CD4-positive, alpha-beta memory T cell (primary cell): ENCODE data around the gene SYT8. TPM values are rescaled to one million over a fixed set of nuclear protein-coding genes. Genes with fewer than 3 reads are reported as not detected.
A peak's percentile ranks its signal among the peaks of the same experiment; 100 is the strongest.
"Not testable (repeated sequence)": the region's sequence is repeated elsewhere in the genome, so short reads cannot be mapped to it uniquely, and the experiment has no call there.

Source experiments
- CTCF ChIA-PET: fragments of 350-600 bp; sonication (Branson Sonifier 250); formaldehyde crosslinking; loops from one replicate; lab custom pipeline; 2021; ENCODE audit warnings: inconsistent platforms; ENCODE audit not compliant: partially characterized antibody; lab: Charles Lee
- POLR2A ChIA-PET: fragments of 350-600 bp; sonication (Branson Sonifier 250); formaldehyde crosslinking; loops from one replicate; lab custom pipeline; 2021; ENCODE audit not compliant: partially characterized antibody; lab: Charles Lee
- DNase-seq, 5 donors: peaks; one replicate each; pipeline versions ENCODE4 v3.0.0 to v3.0.0-alpha.2; 2020 to 2022; ENCODE audit warnings: mixed read lengths in 1 of 5
- H3K27ac ChIP-seq: one replicate; pipeline ENCODE4 v1.7.0; 2013; ENCODE audit warnings: low read depth, low read length
- H3K27me3 ChIP-seq: 2 replicates; pipeline ENCODE4 v1.7.0; 2013; ENCODE audit warnings: mild to moderate bottlenecking, low read length, moderate library complexity; ENCODE audit not compliant: insufficient read depth
- H3K36me3 ChIP-seq: 2 replicates; pipeline ENCODE4 v1.7.0; 2013; ENCODE audit warnings: mild to moderate bottlenecking, low read length, moderate library complexity; ENCODE audit not compliant: insufficient read depth
- H3K4me1 ChIP-seq: 2 replicates; pipeline ENCODE4 v1.7.0; 2013; ENCODE audit warnings: mild to moderate bottlenecking, low read length, moderate library complexity; ENCODE audit not compliant: insufficient read depth
- H3K4me3 ChIP-seq, 2 donors: one replicate each; pipeline ENCODE4 v1.7.0; 2013; ENCODE audit warnings: low read length in 2 of 2, mild to moderate bottlenecking in 1 of 2
- H3K9me3 ChIP-seq, 2 donors: one replicate each; pipeline ENCODE4 v1.7.0; 2013; ENCODE audit warnings: low read length in 2 of 2, control low read depth in 1 of 2; ENCODE audit not compliant: control insufficient read depth in 1 of 2
- H3K27ac Mint-ChIP-seq, 7 donors: one replicate each; pipeline ENCODE4 v1.8.0; 2020 to 2021; ENCODE audit warnings: mixed read lengths in 7 of 7, mild to moderate bottlenecking in 6 of 7, inconsistent platforms in 3 of 7, moderate library complexity in 3 of 7
- H3K27me3 Mint-ChIP-seq, 2 donors: one replicate each; pipeline ENCODE4 v1.8.0; 2020 to 2021; ENCODE audit warnings: mixed read lengths in 2 of 2
- H3K36me3 Mint-ChIP-seq, 2 donors: one replicate each; pipeline ENCODE4 v1.8.0; 2020 to 2021; ENCODE audit warnings: mixed read lengths in 2 of 2, inconsistent platforms in 1 of 2, mild to moderate bottlenecking in 1 of 2
- H3K4me1 Mint-ChIP-seq, 4 donors: one replicate each; pipeline ENCODE4 v1.8.0; 2020 to 2021; ENCODE audit warnings: mixed read lengths in 4 of 4, mild to moderate bottlenecking in 1 of 4
- H3K4me3 Mint-ChIP-seq, 8 donors: one replicate each; pipeline ENCODE4 v1.8.0; 2020 to 2021; ENCODE audit warnings: mixed read lengths in 8 of 8, mild to moderate bottlenecking in 7 of 8, moderate library complexity in 6 of 8, inconsistent platforms in 3 of 8
- H3K9me3 Mint-ChIP-seq, 8 donors: one replicate each; pipeline ENCODE4 v1.8.0; 2020 to 2021; ENCODE audit warnings: mixed read lengths in 8 of 8, mild to moderate bottlenecking in 5 of 8, inconsistent platforms in 3 of 8, moderate library complexity in 1 of 8
- intact Hi-C: fragments of 100-400 bp; cut with micrococcal nuclease; formaldehyde crosslinking; loops from one replicate; pipeline ENCODE4 v1.15.1; 2023
- polyA plus RNA-seq, 2 donors: library from polyadenylated mRNA; unstranded; fragments of 300-500 nt; fragmentation: Illumina TruSeq; gene quantifications; one replicate each; pipeline ENCODE4 v1.2.3, GENCODE V29; 2021
- total RNA-seq, 2 experiments: library from RNA; stranded (reverse); gene quantifications; one replicate each; pipeline ENCODE4 v1.2.3, GENCODE V29; 2021

SYT8 gene
- total and polyA plus RNA-seq, 4 experiments from 2014 or later = not detected

- Mint-ChIP-seq H3K27ac (peak overlapping the region; percentile 84 to 97 (median 91)), H3K4me1 (peaks cover 30 to 74% (median 54%) of the 10 kb centered on the region in 4 donors), H3K4me3 (peak overlapping the region; percentile 72 to 91 (median 82)), H3K36me3 (peaks cover 0 to 15% of the 10 kb centered on the region in 2 donors), H3K27me3 (no peaks in the 10 kb centered on the region), H3K9me3 (peaks cover 0 to 1% (median 0%) of the 10 kb centered on the region in 8 donors)
- POLR2A ChIA-PET = interaction anchor here (0.7 to 7.0 kb wide), 7 partner anchors 11 to 47 kb away, joined by 3 to 139 read pairs (median 8); partner anchors contain the start of genes LSP1 and PRR33
- no peaks in the 10 kb centered on the region for H3K27me3 ChIP-seq
- H3K36me3 ChIP-seq = no peaks in the 10 kb centered on the region
- DNase-seq = peak; percentile 55 to 75 (median 65)
- CTCF ChIA-PET = interaction anchor here (1.1 to 2.3 kb wide), 4 partner anchors 12 to 180 kb away, joined by 3 to 10 read pairs (median 3); no protein-coding TSS in a partner anchor
- H3K27ac ChIP-seq = peak overlapping the region; percentile 28
- H3K4me1 ChIP-seq = peaks cover 65% of the 10 kb centered on the region
- no peak overlapping the region for H3K4me3 ChIP-seq
- H3K9me3 ChIP-seq = no peaks in the 10 kb centered on the region
- intact Hi-C loops = loop anchor here (1.0 kb wide), 1 partner anchor 19 kb away; no protein-coding TSS in a partner anchor
Measured at GRCh38 chr11:1870721-1871466, 36.1 kb downstream of the SYT8 start.

GRCh38 chr11:1871531-1871930 lies 36.7 kb downstream of the SYT8 start:
- ChIA-PET POLR2A (interaction anchor here (7.0 kb wide), 1 partner anchor 18 kb away, joined by 139 read pairs; the partner anchor contains the start of gene LSP1), CTCF (no interaction called here)
- Mint-ChIP-seq H3K4me1 (peaks cover 30 to 67% (median 50%) of the 10 kb centered on the region in 4 donors), H3K9me3 (peaks cover 0 to 1% (median 0%) of the 10 kb centered on the region in 8 donors), H3K4me3 (peak overlapping the region in 3 of 8 donors; percentile 9 to 29 (median 21)), H3K36me3 (peaks cover 0 to 14% of the 10 kb centered on the region in 2 donors), H3K27me3 (no peaks in the 10 kb centered on the region), H3K27ac (peak overlapping the region in 5 of 7 donors; percentile 66 to 85 (median 83))
- no peaks in the 10 kb centered on the region for H3K9me3 ChIP-seq
- H3K27me3 ChIP-seq = no peaks in the 10 kb centered on the region
- no peak overlapping the region for H3K4me3 ChIP-seq
- DNase-seq = peak in 1 of 5 donors; percentile 33
- peaks cover 59% of the 10 kb centered on the region for H3K4me1 ChIP-seq
- intact Hi-C loops = loop anchor here (1.0 kb wide), 1 partner anchor 19 kb away; no protein-coding TSS in a partner anchor
- H3K27ac ChIP-seq = peak overlapping the region; percentile 28
- H3K36me3 ChIP-seq = no peaks in the 10 kb centered on the region

GRCh38 chr11:1872267-1872985 lies 37.6 kb downstream of the SYT8 start:
- Histone ChIP-seq H3K4me3 (no peak overlapping the region), H3K27me3 (no peaks in the 10 kb centered on the region), H3K36me3 (no peaks in the 10 kb centered on the region), H3K4me1 (peaks cover 52% of the 10 kb centered on the region), H3K27ac (no peak overlapping the region), H3K9me3 (no peaks in the 10 kb centered on the region)
- H3K9me3 Mint-ChIP-seq = peaks cover 0 to 1% (median 0%) of the 10 kb centered on the region in 8 donors
- H3K4me1 Mint-ChIP-seq = peaks cover 29 to 62% (median 46%) of the 10 kb centered on the region in 4 donors
- H3K36me3 Mint-ChIP-seq = peaks cover 0 to 13% of the 10 kb centered on the region in 2 donors
- DNase-seq = peak in 1 of 5 donors; percentile 27
- H3K27ac Mint-ChIP-seq = peak overlapping the region in 6 of 7 donors; percentile 42 to 84 (median 78)
- H3K4me3 Mint-ChIP-seq = peak overlapping the region in 3 of 8 donors; percentile 26 to 30 (median 29)
- ChIA-PET POLR2A (interaction anchor here (12.3 kb wide), 1 partner anchor 21 kb away, joined by 189 read pairs; the partner anchor contains the start of gene LSP1), CTCF (no interaction called here)
- no peaks in the 10 kb centered on the region for H3K27me3 Mint-ChIP-seq
- intact Hi-C loops = no loop called here

GRCh38 chr11:1873048-1873812 lies 38.4 kb downstream of the SYT8 start:
- no peaks in the 10 kb centered on the region for H3K27me3 ChIP-seq
- peaks cover 0 to 1% (median 0%) of the 10 kb centered on the region in 8 donors for H3K9me3 Mint-ChIP-seq
- peaks cover 29 to 58% (median 44%) of the 10 kb centered on the region in 4 donors for H3K4me1 Mint-ChIP-seq
- H3K4me1 ChIP-seq = peaks cover 45% of the 10 kb centered on the region
- ChIA-PET POLR2A (interaction anchor here (12.3 kb wide), 1 partner anchor 22 kb away, joined by 189 read pairs; the partner anchor contains the start of gene LSP1), CTCF (interaction anchor here (0.7 kb wide), 1 partner anchor 23 kb away, joined by 3 read pairs; no protein-coding TSS in a partner anchor)
- no peaks in the 10 kb centered on the region for H3K27me3 Mint-ChIP-seq
- peak in 1 of 5 donors; percentile 13 for DNase-seq
- H3K4me3 Mint-ChIP-seq = peak overlapping the region in 2 of 8 donors; percentile 7 to 49
- H3K27ac Mint-ChIP-seq = peak overlapping the region in 6 of 7 donors; percentile 17 to 84 (median 56)
- H3K27ac ChIP-seq = no peak overlapping the region
- peaks cover 0 to 8% of the 10 kb centered on the region in 2 donors for H3K36me3 Mint-ChIP-seq
- intact Hi-C loops = no loop called here
- H3K36me3 ChIP-seq = no peaks in the 10 kb centered on the region
- no peak overlapping the region for H3K4me3 ChIP-seq
- H3K9me3 ChIP-seq = no peaks in the 10 kb centered on the region

- ChIA-PET POLR2A (interaction anchor here (12.3 kb wide), 1 partner anchor 22 kb away, joined by 189 read pairs; the partner anchor contains the start of gene LSP1), CTCF (interaction anchor here (0.7 kb wide), 1 partner anchor 23 kb away, joined by 3 read pairs; no protein-coding TSS in a partner anchor)
- H3K9me3 Mint-ChIP-seq, intact Hi-C loops, H3K36me3 Mint-ChIP-seq, H3K27me3 Mint-ChIP-seq, H3K27ac ChIP-seq, H3K4me3 ChIP-seq, H3K27me3 ChIP-seq, H3K36me3 ChIP-seq, H3K9me3 ChIP-seq: not testable (repeated sequence)
- peak overlapping the region in 1 of 8 donors; percentile 49 for H3K4me3 Mint-ChIP-seq
- H3K4me1 ChIP-seq = peaks cover 40% of the 10 kb centered on the region
- peak in 1 of 5 donors; percentile 33 for DNase-seq
- H3K27ac Mint-ChIP-seq = peak overlapping the region in 2 of 7 donors; percentile 37 to 48
- H3K4me1 Mint-ChIP-seq = peaks cover 28 to 53% (median 42%) of the 10 kb centered on the region in 4 donors
Measured at GRCh38 chr11:1873813-1874150, 39.0 kb downstream of the SYT8 start.

- H3K4me3 Mint-ChIP-seq, H3K36me3 Mint-ChIP-seq, intact Hi-C loops, H3K27ac ChIP-seq, H3K4me3 ChIP-seq, H3K36me3 ChIP-seq, H3K27me3 ChIP-seq, H3K27ac Mint-ChIP-seq, H3K27me3 Mint-ChIP-seq, H3K9me3 Mint-ChIP-seq, H3K9me3 ChIP-seq: not testable (repeated sequence)
- DNase-seq = peak in 1 of 5 donors; percentile 32
- ChIA-PET POLR2A (interaction anchor here (0.6 to 12.3 kb wide), 3 partner anchors 23 to 277 kb away, joined by 3 to 189 read pairs (median 3); partner anchors contain the start of gene LSP1), CTCF (interaction anchor here (2.5 kb wide), 1 partner anchor 21 kb away, joined by 7 read pairs; the partner anchor contains the start of gene LSP1)
- peaks cover 32% of the 10 kb centered on the region for H3K4me1 ChIP-seq
- peaks cover 20 to 45% (median 34%) of the 10 kb centered on the region in 4 donors for H3K4me1 Mint-ChIP-seq
Measured at GRCh38 chr11:1874441-1875092, 39.8 kb downstream of the SYT8 start.
